Activated CD4-positive, alpha-beta T cell treated with anti-CD3 and anti-CD28 coated beads for 1 hour (primary cell): ENCODE measurements around the gene CCDC15.

Source experiments
- DNase-seq: peaks from one replicate; pipeline ENCODE4 v3.0.0-alpha.2; 2020

Gene CCDC15

GRCh38 chr11:124953753-124954589 is at the start of gene CCDC15:
CCDC15 (plus strand) TSS chr11:124954202; CDS start chr11:124954733, 531 bp downstream.
- DNase-seq = peak; percentile 91

GRCh38 chr11:124915541-124916369 is 38.2 kb upstream of the CCDC15 start:
- no peak for DNase-seq

- no peak for DNase-seq
Observed at GRCh38 chr11:124916370-124916710, 37.7 kb upstream of the CCDC15 start.

- DNase-seq = no peak
Observed at GRCh38 chr11:124917115-124917637, 36.8 kb upstream of the CCDC15 start.

GRCh38 chr11:124918950-124919349 is 35.1 kb upstream of the CCDC15 start, which contains the start of gene HEPN1:
HEPN1 (plus strand) TSS chr11:124919250.
- no peak for DNase-seq

GRCh38 chr11:124919898-124920297 is 34.1 kb upstream of the CCDC15 start:
- DNase-seq = no peak

GRCh38 chr11:124920356-124920755 is 33.6 kb upstream of the CCDC15 start:
- DNase-seq = no peak

GRCh38 chr11:124920870-124921609 is 33.0 kb upstream of the CCDC15 start:
- peak; percentile 68 for DNase-seq

- no peak for DNase-seq
Observed at GRCh38 chr11:124922831-124923230, 31.2 kb upstream of the CCDC15 start.

- no peak for DNase-seq
Observed at GRCh38 chr11:124923296-124923695, 30.7 kb upstream of the CCDC15 start.

GRCh38 chr11:124928942-124929665 is 24.9 kb upstream of the CCDC15 start:
- DNase-seq = no peak

GRCh38 chr11:124930799-124931198 is 23.2 kb upstream of the CCDC15 start:
- DNase-seq = no peak

GRCh38 chr11:124934862-124935547 is 19.0 kb upstream of the CCDC15 start:
- DNase-seq = no peak

- no peak for DNase-seq
Observed at GRCh38 chr11:124935548-124936514, 18.2 kb upstream of the CCDC15 start, which contains the start of gene HEPACAM. HEPACAM (minus strand) TSS chr11:124936047; CDS start chr11:124936006, 41 bp downstream.

- no peak for DNase-seq
Observed at GRCh38 chr11:124937336-124937935, 16.6 kb upstream of the CCDC15 start.

GRCh38 chr11:124938206-124938765 is 15.7 kb upstream of the CCDC15 start:
- no peak for DNase-seq

- DNase-seq = no peak
Observed at GRCh38 chr11:124938970-124939369, 15.0 kb upstream of the CCDC15 start.

GRCh38 chr11:124941703-124942102 is 12.3 kb upstream of the CCDC15 start:
- no peak for DNase-seq

GRCh38 chr11:124942466-124943253 is 11.3 kb upstream of the CCDC15 start:
- DNase-seq = no peak
